ENCODE results near the gene TUBAL3. TPM values are rescaled to one million over a fixed set of nuclear protein-coding genes. Genes with fewer than 3 reads are reported as not detected.
A peak's percentile ranks its signal among the peaks of the same experiment; 100 is the strongest.

TUBAL3 gene
- total RNA-seq, 2 donors from 2014 or later: 38.6 to 53.9 TPM

DNA sequence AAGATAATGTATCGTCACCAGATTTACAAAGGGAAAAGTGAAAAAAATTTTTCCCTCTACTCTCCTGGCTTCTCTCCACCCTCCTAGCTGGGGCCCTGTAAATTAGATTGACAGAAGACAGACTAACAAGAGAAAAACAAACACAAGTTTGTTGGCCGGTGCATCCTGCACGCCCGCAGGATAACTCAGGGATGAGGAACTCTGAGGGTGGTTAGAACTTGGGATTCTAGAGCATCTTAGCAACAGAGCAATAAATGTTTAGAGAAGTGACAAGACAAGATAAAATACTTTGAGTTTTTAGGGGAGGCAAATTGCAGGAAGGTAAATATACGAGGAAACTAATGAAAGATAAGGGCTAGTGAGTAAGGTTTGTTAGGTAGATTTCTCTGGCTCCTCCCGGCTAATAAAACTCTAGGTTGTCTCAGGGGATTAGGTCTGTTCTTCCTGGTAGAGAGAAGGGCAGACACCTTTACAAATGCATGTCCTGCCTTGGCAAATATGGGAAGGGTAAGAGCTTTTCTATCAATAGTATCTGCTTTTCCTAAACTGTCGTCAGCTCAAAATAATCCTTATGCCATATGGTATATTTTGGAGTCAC lies 44.2 kb downstream of the TUBAL3 start:
- intact Hi-C loops (cut with DNase I, micrococcal nuclease): no loop called here
- ATAC-seq (peak; percentile 95), DNase-seq (no peak)

DNA sequence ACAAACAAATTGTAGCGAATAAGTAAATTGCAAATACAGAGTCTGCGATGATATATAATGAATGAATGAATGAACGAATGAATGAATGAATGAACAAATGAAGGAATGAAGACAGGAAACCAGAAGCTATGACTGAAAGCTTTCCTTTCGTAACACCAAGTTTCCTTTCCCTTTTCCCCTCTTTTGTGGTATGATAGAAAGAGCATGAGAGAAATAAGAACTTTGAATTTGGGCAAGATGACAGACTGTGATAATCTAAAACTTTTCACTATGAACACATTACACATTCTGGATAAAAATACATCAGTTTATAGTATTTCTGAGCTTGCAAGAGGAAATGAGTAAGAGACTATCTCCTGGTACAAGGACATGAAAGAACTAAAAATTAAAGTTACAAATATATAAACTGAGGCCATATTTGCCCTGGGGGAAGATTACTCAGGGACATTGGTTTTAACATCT lies 48.3 kb downstream of the TUBAL3 start:
- DNase-seq: no peak
- intact Hi-C loops (cut with DNase I, micrococcal nuclease): no loop called here
- ATAC-seq: no peak

DNA sequence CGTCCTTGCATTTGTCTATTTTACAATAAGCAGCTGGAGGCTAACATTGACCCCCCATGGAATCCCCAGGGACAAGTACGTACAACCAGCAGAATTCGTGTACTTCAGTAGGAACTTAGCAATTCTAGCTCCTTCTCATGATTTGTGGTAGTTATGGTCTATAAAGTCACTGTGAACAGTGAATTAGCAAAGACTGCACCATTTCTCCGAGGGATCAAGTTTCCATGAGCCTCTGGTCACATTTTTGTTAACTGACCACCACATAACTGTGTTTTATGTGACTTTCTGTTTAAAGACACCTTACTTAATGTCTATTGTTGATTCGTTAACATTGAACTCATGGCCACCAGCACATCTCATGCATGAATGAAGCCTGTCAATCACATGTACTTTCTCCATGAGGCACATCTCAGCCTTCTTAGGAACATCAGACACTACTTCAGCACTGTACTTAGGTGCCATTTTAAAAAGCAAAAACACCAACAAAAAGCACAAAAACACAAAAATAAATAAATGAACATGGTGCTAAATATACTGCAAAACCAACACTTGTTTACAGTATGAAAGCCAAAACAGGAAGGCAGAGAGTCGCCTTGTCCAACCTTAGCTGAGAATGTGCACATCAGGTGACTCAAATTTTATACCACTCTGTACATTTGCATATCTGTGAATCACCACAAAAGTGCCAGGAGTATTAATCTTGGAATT lies 48.9 kb downstream of the TUBAL3 start:
- no peak for DNase-seq
- intact Hi-C loops (cut with DNase I, micrococcal nuclease): no loop called here
- ATAC-seq: no peak

DNA sequence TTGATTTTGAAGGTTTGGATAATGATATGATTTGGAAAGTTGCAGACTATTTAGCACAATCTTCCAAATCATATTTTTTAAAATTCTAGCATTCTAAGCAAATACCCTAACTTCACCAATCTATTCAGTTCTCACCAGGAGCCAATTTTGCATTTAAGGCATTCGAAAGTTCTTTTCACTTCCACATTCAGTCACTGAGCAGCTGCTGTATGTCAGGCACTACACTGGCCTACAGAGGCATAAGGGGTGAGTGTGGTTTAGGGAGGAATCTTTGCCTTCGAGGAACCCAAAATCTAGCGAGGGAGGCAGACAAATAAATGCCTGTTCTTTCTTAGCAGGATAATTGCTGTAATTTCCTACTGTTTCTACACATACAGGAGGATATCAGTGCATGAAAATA lies 50.6 kb downstream of the TUBAL3 start:
- DNase-seq: no peak

DNA sequence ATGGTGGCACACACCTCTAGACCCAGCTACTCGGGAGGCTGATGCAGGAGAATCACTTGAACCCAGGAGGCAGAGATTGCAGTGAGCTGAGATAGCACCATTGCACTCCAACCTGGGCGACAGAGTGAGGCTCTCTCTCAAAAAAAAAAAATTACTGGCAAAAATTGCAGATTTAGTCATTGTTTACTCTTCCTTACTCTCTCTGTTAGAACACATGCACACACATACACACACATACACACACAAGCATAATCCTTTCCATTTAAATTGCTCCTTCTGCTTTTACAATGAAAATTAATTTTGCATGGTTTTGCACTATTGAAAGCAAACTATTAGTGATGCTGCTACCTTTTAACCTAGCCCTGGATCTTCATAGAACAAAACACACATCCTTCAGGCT lies 55.3 kb downstream of the TUBAL3 start:
- intact Hi-C loops (cut with DNase I, micrococcal nuclease): no loop called here
- ATAC-seq: no peak
- no peak for DNase-seq

More for the DNA sequence above, 50.6 kb downstream of the TUBAL3 start:
- intact Hi-C loops (cut with DNase I, micrococcal nuclease): no loop called here
- no peak for ATAC-seq

DNA sequence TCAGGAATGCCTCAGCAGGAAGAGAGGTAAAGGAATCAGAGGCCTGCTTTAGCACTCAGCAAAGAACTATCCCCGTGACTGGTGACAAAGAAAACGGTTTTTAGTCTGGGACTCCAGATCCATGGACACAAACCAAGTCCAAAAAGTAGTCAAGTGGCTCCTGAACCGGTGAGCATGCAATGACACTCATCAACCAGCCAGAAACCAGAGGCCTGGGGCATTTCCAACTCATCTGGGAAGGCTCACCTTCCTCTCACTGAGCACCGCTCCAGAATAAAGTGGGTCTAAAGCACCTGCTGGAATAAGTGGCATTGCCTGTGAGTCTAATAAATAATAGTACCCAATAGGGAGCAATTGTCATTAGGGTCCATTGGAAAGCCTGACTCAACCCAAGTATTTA lies 57.7 kb downstream of the TUBAL3 start:
- intact Hi-C loops (cut with DNase I, micrococcal nuclease): no loop called here
- ATAC-seq: no peak
- DNase-seq: no peak

DNA sequence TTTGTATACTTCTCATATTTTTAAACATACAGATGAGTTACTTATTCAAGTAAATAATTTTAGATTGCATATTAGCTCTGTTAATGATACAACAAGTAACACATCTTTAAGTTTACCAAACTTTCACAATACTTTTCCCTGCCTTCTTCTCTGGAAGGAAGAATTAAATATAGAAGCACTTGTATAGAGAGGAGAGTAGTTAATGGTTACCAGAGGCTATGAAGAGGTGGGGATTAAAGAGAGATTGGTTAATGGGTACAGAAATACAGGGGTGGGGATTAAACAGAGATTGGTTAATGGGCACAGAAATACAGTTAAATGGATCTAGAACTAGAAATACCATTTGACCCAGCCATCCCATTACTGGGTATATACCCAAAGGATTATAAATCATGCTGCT lies 59.9 kb downstream of the TUBAL3 start:
- intact Hi-C loops (cut with DNase I, micrococcal nuclease): no loop called here
- DNase-seq (no peak), ATAC-seq (peak; percentile 59)

DNA sequence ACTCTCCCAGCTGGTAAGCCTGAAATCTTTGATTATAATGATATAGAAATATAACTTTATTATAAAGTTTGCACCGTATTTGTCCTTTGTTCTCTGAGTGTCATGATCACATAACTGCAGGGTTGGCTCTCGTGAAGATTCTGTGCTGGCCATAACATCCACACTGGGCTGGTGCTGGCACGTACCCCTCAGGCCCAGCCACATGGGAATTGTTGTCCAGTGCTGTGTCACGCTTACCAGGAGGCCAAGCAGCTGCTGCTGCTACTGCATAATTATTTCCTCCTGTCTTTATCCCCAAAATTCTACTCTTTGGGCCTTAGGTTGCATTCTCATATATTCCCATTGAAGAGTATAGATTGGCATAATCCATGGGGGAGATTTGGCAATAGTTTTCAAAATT lies 60.6 kb downstream of the TUBAL3 start:
- no peak for DNase-seq
- intact Hi-C loops (cut with DNase I, micrococcal nuclease): no loop called here
- ATAC-seq: no peak

DNA sequence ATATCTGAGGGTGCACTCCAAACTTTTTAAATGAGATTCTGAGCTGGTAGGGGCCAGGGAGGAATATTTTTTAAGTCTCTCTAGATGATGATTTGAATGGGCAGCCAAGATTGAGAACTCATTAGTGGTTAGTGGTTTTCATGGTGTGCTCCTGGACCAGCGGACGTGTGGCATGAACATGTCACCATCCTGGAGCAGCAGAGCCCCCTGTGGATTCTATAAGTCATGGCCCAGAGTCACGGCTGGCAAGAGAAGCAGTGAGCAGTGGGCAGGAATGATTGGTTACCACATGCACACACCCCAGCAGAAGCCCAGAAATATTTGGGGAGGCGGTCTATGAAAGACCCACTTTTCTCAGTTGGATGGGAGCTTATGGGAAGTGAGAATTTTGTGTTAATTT lies 61.1 kb downstream of the TUBAL3 start:
- DNase-seq: no peak
- intact Hi-C loops (cut with DNase I, micrococcal nuclease): no loop called here
- no peak for ATAC-seq

Other genes starting within 250 kb of the TUBAL3 start
- gene AKR1C8, start 219.7 kb downstream of the TUBAL3 start, total RNA-seq: not detected
- gene AKR1C4, start 208.0 kb downstream of the TUBAL3 start, total RNA-seq: not detected
- gene UCN3, start 39.9 kb downstream of the TUBAL3 start, total RNA-seq: 1 to 10 TPM; 4.5 to 6.1 TPM
- gene NET1, start 7.7 kb upstream of the TUBAL3 start, total RNA-seq: 100 to 1,000 TPM; 307 to 355 TPM
- gene CALML5, start 94.7 kb upstream of the TUBAL3 start, total RNA-seq: not detected
- gene CALML3, start 120.1 kb upstream of the TUBAL3 start, total RNA-seq: under 1 TPM; 0.08 to 0.09 TPM